LoVo (cell line): ENCODE measurements around the gene GPD2.
"Not testable (repeated sequence)": the region's sequence is repeated elsewhere in the genome, so short reads cannot be mapped to it uniquely, and the experiment has no call there.

Experiments used
- DNase-seq: peaks from one replicate; pipeline ENCODE4 v3.0.0-alpha.2; 2016; ENCODE audit warnings: low spot score

GPD2 gene

DNA sequence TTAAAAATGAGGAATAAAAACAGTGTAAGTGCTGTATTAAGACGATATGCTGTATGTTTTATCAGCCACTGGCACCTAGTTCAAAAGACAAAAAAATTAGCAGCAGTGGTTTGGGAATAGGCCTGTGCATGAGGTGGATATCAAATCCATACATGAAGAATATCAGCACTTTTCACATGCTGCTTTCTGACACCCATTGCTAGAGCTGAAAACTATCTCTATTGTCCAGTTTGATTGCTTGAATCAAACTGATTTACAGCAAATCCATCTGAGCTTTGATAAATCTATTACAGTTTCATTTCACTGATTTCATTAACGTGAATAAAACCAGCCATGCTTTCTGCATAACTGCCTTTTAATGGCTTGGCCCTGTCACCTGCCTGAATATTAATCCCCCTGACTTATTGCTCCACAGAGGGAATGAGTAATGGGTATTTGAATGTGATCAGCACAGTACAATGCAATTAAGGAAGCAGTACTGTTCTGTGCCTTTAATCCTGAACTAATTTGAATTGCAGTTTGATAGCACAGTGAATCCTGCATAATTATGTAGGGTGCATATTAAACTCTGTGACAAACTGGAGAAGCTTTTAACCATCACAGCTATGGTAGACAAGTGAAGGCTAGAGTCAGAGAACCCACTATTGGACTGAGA, 154.0 kb downstream of the GPD2 start:
- DNase-seq: no peak

- DNase-seq: no peak
These were observed 156.8 kb downstream of the GPD2 start for GRCh38 chr2:156592809-156593593.

GRCh38 chr2:156593594-156593921, 157.4 kb downstream of the GPD2 start:
- no peak for DNase-seq

- no peak for DNase-seq
These were observed 162.4 kb downstream of the GPD2 start for GRCh38 chr2:156598563-156598962.

DNA sequence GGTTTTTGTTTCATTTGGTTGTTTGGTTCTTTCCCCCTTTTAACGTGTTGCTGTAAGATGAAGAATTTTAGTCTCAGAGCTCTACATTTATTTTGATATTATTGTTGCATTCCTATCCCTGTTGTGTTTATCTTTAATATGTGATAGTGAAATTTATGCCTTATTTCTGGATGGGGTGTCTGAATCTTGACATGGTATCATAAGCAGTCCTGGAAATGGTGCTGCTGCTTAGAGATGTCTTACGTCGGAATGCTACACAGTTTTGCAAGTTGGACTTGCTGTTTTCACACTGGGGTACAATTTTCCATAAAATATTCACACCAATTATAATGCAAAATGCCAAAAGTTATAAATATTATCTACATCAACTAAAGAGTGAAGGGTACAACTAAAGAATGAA, 164.0 kb downstream of the GPD2 start:
- no peak for DNase-seq

- no peak for DNase-seq
These were observed 165.8 kb downstream of the GPD2 start for GRCh38 chr2:156601855-156602551.

DNA sequence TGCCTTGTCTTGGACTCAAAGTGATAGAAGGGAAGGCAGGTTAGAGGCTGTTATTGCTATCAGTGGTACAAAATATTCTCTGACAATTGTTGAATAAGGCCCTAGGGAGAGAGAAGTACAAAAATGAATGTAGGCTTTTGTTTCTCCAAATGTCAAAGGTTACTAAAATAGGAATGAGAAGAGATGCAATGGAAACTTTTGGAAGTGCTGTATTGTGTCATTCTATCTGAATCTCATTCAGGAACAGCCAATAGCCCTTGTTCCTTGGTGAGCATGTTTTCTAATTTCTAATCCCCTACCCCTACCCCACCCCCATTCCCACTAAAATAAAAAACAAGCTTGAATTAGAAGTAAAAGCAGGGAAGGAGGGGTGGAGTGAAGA, 166.4 kb downstream of the GPD2 start:
- DNase-seq: no peak

- no peak for DNase-seq
These were observed 179.7 kb downstream of the GPD2 start for GRCh38 chr2:156615836-156616322.

DNA sequence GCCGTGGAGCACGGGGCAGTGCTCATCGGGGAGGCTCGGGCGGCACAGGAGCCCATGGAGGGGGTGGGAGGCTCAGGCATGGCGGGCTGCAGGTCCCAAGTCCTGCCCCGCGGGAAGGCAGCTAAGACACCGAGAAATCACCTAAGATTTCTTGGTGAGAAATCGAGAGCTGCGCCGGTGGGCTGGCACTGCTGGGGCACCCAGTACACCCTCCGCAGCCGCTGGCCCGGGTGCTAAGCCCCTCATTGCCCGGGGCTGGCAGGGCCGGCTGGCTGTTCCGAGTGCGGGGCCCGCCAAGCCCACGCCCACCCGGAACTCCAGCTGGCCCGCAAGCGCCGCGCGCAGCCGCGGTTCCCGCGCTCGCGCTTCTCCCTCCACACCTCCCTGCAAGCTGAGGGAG, 181.9 kb downstream of the GPD2 start:
- not testable (repeated sequence) for DNase-seq

DNA sequence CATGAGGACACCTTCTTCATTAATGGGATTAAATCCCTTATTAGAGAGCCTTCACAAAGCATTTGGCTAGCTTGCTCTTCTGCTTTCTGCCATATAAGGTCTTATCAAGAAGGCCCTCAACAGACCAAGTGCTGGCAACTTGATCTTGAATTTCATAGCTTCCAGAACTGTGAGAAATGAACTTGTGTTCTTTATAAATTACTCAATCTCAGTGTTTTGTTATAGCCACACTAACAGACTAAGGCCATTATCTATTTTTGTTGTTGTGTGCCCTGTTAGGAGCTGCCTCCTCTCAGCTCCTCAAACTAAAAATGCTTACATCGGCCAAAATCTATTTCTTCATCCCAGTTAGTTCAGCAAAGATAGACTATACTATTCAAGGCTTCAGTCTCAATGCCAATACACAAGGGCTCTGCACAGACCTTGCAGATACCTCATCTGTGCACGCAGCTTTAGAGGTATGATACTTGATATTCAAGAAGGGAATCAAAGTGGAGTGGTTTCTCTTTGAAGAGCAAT, 182.9 kb downstream of the GPD2 start:
- DNase-seq: no peak

GRCh38 chr2:156622491-156622890, 186.3 kb downstream of the GPD2 start:
- DNase-seq: no peak

DNA sequence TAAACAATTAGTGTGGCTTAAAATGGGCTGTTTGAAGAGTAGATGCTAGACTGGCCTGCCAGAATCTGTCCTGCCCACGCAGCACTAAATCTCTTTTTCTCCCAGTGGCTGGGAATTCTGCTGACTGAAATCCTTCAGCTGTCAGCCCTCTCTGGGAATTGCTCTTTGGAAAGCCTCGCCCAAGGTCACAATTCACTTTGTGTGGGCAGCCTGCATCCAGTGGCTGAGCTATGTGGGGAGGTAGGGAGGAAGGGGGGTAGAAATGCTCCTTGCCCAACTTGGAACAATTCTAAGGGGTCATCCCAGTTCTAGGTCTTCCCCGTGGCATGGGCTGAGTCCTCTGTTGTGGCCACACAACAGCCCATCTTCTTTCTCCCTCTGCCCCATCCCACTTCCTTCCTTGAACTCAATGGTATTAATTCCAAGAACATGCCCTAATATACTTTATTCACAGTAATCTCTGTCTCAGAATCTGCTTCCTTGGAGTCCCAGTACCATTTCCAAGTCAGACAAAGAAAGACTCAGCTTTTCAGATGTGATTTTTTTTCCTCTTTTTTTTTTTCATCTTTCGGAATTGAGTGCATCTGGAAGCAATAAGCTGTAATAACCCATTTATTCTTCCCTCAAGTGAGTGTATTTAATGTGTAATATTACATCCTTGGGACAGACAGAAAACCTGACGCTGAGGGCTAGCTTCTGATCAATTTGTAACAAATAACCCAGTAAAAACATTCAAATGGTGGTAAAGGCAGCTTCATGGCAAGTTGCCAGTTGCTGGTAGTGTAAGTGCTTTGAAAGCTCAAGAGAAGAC, 189.4 kb downstream of the GPD2 start:
- DNase-seq: no peak

DNA sequence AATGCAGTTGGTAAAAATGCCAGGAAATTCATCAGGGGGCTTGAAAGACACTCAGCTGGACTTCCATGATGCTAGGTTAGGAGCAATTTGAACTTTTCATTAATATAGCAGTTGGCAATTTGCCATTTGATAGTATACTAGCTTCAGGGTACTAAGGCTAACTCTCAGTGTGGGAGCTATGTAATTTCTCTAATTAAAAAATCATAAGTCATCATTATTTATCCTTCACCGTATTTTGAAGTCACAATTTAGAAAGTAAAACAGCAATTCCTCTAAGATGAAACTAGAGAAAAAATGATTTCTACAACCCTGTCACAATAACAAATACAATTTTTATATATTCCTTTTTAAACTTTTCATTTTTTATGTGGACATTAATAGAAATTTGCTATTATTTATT, 190.8 kb downstream of the GPD2 start:
- DNase-seq: no peak

- DNase-seq: no peak
These were observed 194.6 kb downstream of the GPD2 start for GRCh38 chr2:156630579-156631337.

- no peak for DNase-seq
These were observed 199.5 kb downstream of the GPD2 start for GRCh38 chr2:156635646-156636045.
